ENCODE results near the gene LGALS9C.
"Not testable (repeated sequence)": the region's sequence is repeated elsewhere in the genome, so short reads cannot be mapped to it uniquely, and the experiment has no call there.

- TF ChIP-seq CTCF (conservative IDR thresholded peaks at IDR 0.05 in 1 of 2, IDR thresholded peaks at IDR 0.05 in 1 of 2; ENCODE audit: extremely low read depth in 1 of 2, insufficient read depth in 1 of 2, low read depth in 1 of 2, low read length in 2 of 2); EZH2 (IDR thresholded peaks at IDR 0.05; ENCODE audit: borderline replicate concordance, low read length): not testable (repeated sequence)
Observed at GRCh38 chr17:18469837-18470236, 6.8 kb upstream of the LGALS9C start.

Measured in mammary epithelial cell (primary cell).